Measurements from ENCODE around the gene TMPRSS13. TPM values are rescaled to one million over a fixed set of nuclear protein-coding genes. Genes with fewer than 3 reads are reported as not detected.

TMPRSS13 gene
- total RNA-seq, 1 donor from 2014 or later: not detected

DNA sequence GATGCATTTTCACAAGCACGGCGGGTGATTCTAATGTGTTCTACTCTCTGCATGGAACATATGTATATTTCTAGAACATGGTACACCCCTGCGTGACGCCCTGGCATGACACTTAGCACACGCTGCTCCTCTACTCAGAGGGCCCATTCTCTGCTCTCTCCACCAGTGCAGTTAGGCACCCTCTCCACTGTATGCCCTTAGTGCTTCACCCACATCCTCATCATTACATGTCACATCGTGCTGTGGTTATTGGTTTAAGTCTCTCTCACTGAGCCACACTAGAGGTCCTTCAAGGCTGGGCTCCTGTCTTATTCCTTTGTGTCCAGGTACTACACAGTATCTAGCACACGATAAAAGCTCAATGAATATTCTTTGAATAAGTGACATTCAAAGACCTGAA lies 16.7 kb downstream of the TMPRSS13 start:
- Mint-ChIP-seq H3K4me1 (ENCODE audit: low read depth) (peaks cover 5% of the 10 kb centered on the region), H3K36me3 (ENCODE audit: low read depth) (no peaks in the 10 kb centered on the region), H3K27ac (ENCODE audit: unreplicated experiment) (no peak overlapping the region), H3K27me3 (ENCODE audit: low read depth) (peaks cover 25% of the 10 kb centered on the region), H3K9me3 (ENCODE audit: low read depth) (no peaks in the 10 kb centered on the region), H3K4me3 (ENCODE audit: unreplicated experiment) (no peak overlapping the region)
- TF ChIP-seq, protein P1, sequence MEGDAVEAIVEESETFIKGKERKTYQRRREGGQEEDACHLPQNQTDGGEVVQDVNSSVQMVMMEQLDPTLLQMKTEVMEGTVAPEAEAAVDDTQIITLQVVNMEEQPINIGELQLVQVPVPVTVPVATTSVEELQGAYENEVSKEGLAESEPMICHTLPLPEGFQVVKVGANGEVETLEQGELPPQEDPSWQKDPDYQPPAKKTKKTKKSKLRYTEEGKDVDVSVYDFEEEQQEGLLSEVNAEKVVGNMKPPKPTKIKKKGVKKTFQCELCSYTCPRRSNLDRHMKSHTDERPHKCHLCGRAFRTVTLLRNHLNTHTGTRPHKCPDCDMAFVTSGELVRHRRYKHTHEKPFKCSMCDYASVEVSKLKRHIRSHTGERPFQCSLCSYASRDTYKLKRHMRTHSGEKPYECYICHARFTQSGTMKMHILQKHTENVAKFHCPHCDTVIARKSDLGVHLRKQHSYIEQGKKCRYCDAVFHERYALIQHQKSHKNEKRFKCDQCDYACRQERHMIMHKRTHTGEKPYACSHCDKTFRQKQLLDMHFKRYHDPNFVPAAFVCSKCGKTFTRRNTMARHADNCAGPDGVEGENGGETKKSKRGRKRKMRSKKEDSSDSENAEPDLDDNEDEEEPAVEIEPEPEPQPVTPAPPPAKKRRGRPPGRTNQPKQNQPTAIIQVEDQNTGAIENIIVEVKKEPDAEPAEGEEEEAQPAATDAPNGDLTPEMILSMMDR (IDR thresholded peaks at IDR 0.05): no peak
- DNase-seq (ENCODE audit: low spot score): no peak

DNA sequence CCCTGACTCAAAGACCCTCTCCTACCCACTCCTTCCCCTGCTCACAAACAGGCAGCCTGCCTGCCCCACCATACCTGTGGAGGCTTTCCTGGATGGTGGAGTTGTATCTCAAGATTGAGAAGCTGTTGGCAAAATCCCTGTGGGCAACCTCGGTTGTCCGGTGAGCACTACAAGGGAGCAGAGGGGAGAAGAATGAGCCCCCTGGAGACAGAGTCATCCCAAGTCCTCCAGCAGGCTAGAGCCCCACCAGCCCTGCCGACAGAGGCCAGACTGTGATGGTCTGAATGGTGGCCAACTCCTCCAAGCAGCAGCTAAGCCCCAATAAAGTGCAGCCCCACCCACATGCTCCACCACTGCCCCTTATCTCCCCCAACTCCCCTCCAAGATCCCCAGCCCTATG lies 17.5 kb downstream of the TMPRSS13 start:
- DNase-seq (ENCODE audit: low spot score): no peak
- Mint-ChIP-seq H3K4me1 (ENCODE audit: low read depth) (peaks cover 11% of the 10 kb centered on the region), H3K9me3 (ENCODE audit: low read depth) (no peaks in the 10 kb centered on the region), H3K27ac (ENCODE audit: unreplicated experiment) (no peak overlapping the region), H3K36me3 (ENCODE audit: low read depth) (no peaks in the 10 kb centered on the region), H3K4me3 (ENCODE audit: unreplicated experiment) (no peak overlapping the region), H3K27me3 (ENCODE audit: low read depth) (peaks cover 25% of the 10 kb centered on the region)
- TF ChIP-seq, protein P1 (IDR thresholded peaks at IDR 0.05): no peak

DNA sequence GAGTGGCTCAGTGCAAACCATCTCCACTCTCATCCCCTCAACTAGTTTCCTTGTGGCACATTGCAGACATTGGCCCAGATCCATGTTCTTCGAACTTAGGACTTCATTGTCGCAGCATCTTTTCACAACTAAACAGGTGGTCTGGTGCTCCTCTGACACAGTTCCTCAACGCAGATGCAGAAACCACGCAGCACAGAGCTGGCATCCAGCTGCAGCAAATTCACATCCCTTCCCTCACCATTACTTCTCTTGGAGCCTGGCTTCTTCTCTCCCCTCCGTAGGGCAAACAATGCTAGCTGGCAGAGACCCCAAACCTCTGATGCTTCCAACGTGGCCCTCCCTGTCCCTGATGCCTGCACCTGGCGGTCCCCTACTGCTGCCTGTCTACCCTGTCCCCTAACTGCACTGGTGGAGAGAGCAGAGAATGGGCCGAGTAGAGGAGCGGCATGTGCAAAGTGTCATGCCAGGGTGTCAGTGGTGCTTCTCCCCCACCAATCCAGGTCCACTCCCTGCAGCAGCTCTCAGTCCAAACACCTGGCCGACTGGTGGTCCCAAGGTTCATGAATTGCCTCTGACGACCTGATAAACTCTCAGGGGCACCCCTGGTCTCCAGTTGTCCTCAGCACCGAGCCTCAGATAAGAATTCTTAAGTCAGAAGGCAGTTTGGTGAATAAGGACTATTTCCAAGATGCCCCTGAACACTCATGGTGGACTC lies 18.1 kb downstream of the TMPRSS13 start:
- Mint-ChIP-seq H3K36me3 (ENCODE audit: low read depth) (no peaks in the 10 kb centered on the region), H3K9me3 (ENCODE audit: low read depth) (no peaks in the 10 kb centered on the region), H3K4me1 (ENCODE audit: low read depth) (peaks cover 17% of the 10 kb centered on the region), H3K27me3 (ENCODE audit: low read depth) (peaks cover 19% of the 10 kb centered on the region), H3K4me3 (ENCODE audit: unreplicated experiment) (no peak overlapping the region), H3K27ac (ENCODE audit: unreplicated experiment) (no peak overlapping the region)
- DNase-seq (ENCODE audit: low spot score): no peak
- TF ChIP-seq, protein P1 (IDR thresholded peaks at IDR 0.05): no peak

DNA sequence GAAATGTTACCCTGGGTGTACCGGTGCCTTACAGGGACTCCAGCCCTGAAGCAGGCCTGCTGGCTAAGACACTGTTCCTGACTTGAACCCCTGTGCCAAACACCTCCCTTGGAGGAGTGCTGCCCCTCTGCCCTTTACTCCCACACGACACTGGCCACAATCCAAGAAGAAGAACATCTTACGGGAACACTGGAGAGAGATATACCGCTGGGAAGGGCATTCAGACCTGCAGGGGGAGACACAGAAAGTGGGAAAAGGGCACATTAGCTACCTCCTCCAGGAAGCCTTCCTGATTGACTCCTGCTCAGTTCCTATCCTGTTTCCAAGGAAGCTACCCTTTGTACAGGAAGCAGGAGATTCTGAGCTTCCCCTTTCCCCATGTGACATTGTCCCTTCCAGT lies 18.7 kb downstream of the TMPRSS13 start:
- peaks cover 19% of the 10 kb centered on the region for H3K4me1 Mint-ChIP-seq (ENCODE audit: low read depth)
- H3K27me3 Mint-ChIP-seq (ENCODE audit: low read depth): peaks cover 17% of the 10 kb centered on the region
- H3K4me3 Mint-ChIP-seq (ENCODE audit: unreplicated experiment): no peak overlapping the region
- no peak overlapping the region for H3K27ac Mint-ChIP-seq (ENCODE audit: unreplicated experiment)
- no peaks in the 10 kb centered on the region for H3K9me3 Mint-ChIP-seq (ENCODE audit: low read depth)
- no peak for DNase-seq (ENCODE audit: low spot score)
- TF ChIP-seq, protein P1 (IDR thresholded peaks at IDR 0.05): no peak
- H3K36me3 Mint-ChIP-seq (ENCODE audit: low read depth): no peaks in the 10 kb centered on the region

DNA sequence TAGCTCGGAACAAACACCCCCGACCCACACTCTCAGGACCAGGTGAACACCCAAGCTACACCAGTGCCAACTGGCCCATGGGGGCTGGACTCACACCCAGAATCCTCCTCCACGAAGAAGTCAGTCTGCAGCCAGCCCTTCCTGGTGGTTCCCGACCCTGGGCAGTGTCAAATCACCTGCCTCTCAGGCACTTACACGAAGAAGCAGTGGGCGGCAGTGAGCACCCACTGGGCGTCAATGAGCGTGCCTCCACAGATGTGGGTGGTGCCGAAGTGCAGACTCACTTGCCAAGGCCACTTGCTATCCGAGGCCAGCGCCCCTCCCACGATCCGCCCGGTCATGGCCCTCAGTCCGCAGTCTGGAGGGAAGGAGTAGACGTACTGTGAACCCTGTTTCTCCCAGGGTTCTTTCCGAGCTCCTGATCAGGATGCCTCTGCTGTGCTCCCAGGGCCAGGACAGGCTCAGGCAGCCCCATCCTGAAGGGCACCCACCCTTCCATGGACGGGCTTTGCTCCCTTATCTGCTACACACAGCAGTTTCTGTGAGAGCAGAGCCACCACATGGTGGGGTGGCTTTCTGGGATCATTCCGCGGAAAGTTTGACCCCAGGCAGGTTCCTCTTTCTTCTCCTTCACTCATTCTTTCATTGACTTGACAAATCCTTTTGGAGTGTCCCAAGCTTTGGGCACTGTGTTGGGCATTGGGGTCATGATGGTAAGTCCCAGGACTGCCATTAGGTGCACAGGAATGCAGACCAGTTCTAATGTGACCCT lies 19.4 kb downstream of the TMPRSS13 start:
- Mint-ChIP-seq H3K4me3 (ENCODE audit: unreplicated experiment) (no peak overlapping the region), H3K36me3 (ENCODE audit: low read depth) (no peaks in the 10 kb centered on the region), H3K9me3 (ENCODE audit: low read depth) (no peaks in the 10 kb centered on the region), H3K27me3 (ENCODE audit: low read depth) (peaks cover 11% of the 10 kb centered on the region), H3K4me1 (ENCODE audit: low read depth) (peaks cover 19% of the 10 kb centered on the region), H3K27ac (ENCODE audit: unreplicated experiment) (no peak overlapping the region)
- TF ChIP-seq, protein P1 (IDR thresholded peaks at IDR 0.05): no peak
- no peak for DNase-seq (ENCODE audit: low spot score)

Data from chondrocyte (in vitro differentiated cells).